Panc1 (cell line): Measurements from ENCODE around the gene POLR1H. TPM values are rescaled to one million over a fixed set of nuclear protein-coding genes. Genes with fewer than 3 reads are reported as not detected.

Source experiments
- ATAC-seq: fragments of 200-7000 bp; cut with Tn5 transposase; 2 replicates; pipeline ENCODE4 v1.9.1; 2020; ENCODE audit warnings: mild to moderate bottlenecking, moderate library complexity
- BruUV-seq: library from RNA; stranded (reverse); fragments of 400-500 nt; replicated peaks from 2 replicates; lab custom pipeline; 2021; lab: Mats Ljungman, UMichigan
- CTCF ChIA-PET: fragments of 300-600 bp; sonication (Branson Sonifier 250); formaldehyde crosslinking; loops from one replicate; lab custom pipeline; 2022; ENCODE audit warnings: antibody characterized with exemption; lab: Charles Lee
- POLR2A ChIA-PET: fragments of 300-600 bp; sonication (Branson Sonifier 250); formaldehyde crosslinking; loops from one replicate; lab custom pipeline; 2022; ENCODE audit warnings: antibody characterized with exemption; lab: Charles Lee
- DNase-seq: peaks from one replicate; pipeline ENCODE4 v3.0.0-alpha.2; 2010; ENCODE audit warnings: low read depth, low spot score
- H3K27ac ChIP-seq: 2 replicates; pipeline ENCODE4 v1.5.1; 2011; ENCODE audit warnings: mild to moderate bottlenecking, low read length, inconsistent platforms
- H3K27me3 ChIP-seq: fragments of 200-500 bp; sonication (Bioruptor generic); 2 replicates; pipeline ENCODE4 v1.6.0; 2014; ENCODE audit warnings: low read length, inconsistent platforms; ENCODE audit not compliant: control insufficient read depth, insufficient read depth
- H3K36me3 ChIP-seq: fragments of 200-500 bp; sonication (Bioruptor generic); 2 replicates; pipeline ENCODE4 v1.5.1; 2014; ENCODE audit warnings: inconsistent platforms, mild to moderate bottlenecking, low read length, moderate library complexity; ENCODE audit not compliant: control insufficient read depth, insufficient read depth
- H3K4me1 ChIP-seq: 2 replicates; pipeline ENCODE4 v1.5.1; 2011; ENCODE audit warnings: inconsistent platforms, mild to moderate bottlenecking, low read length, moderate library complexity; ENCODE audit not compliant: control insufficient read depth, insufficient read depth
- H3K4me3 ChIP-seq, 2 experiments: 2 replicates each; pipeline ENCODE4 v1.5.1; 2011 to 2012; ENCODE audit warnings: low read depth in 2 of 2, low read length in 2 of 2, mild to moderate bottlenecking in 2 of 2, inconsistent platforms in 1 of 2, moderate library complexity in 1 of 2
- H3K9me3 ChIP-seq: fragments of 200-500 bp; sonication (Bioruptor generic); 2 replicates; pipeline ENCODE4 v1.5.1; 2014; ENCODE audit warnings: low read depth, mild to moderate bottlenecking, inconsistent platforms, low read length, moderate library complexity; ENCODE audit not compliant: control insufficient read depth, insufficient read depth
- CTCF ChIP-seq: fragments of 450-650 bp; IDR thresholded peaks from 2 replicates; pipeline ENCODE4 v1.5.1; 2017; ENCODE audit warnings: mild to moderate bottlenecking
- POLR2AphosphoS5 ChIP-seq: IDR thresholded peaks from 2 replicates; pipeline ENCODE4 v1.6.1; 2012; ENCODE audit warnings: mild to moderate bottlenecking, low read depth, low read length, moderate library complexity
- REST ChIP-seq, 2 experiments: IDR thresholded peaks; 2 replicates each; pipeline ENCODE4 v1.6.1; 2011 to 2012; ENCODE audit warnings: low read depth in 2 of 2, control low read depth in 1 of 2, low read length in 1 of 2, mild to moderate bottlenecking in 1 of 2, moderate library complexity in 1 of 2; ENCODE audit not compliant: insufficient read depth in 1 of 2
- SIN3A ChIP-seq: IDR thresholded peaks from 2 replicates; pipeline ENCODE4 v1.6.1; 2012; ENCODE audit warnings: low read depth, mild to moderate bottlenecking, low read length, moderate library complexity, borderline replicate concordance; ENCODE audit not compliant: insufficient read depth
- TCF7L2 ChIP-seq: IDR thresholded peaks from 2 replicates; pipeline ENCODE4 v1.6.1; 2011; ENCODE audit warnings: mild to moderate bottlenecking, low read depth, low read length, inconsistent platforms
- in situ Hi-C: cut with HindIII; loops from 2 replicates; pipeline ENCODE4 v1.10.0; 2016; ENCODE audit warnings: low sequenced_read_pairs, low pct_unique_long_range_greater_than_20kb
- intact Hi-C: fragments of 100-400 bp; cut with micrococcal nuclease; formaldehyde crosslinking; loops from one replicate; pipeline ENCODE4 v1.10.0; 2022; ENCODE audit not compliant: unreplicated experiment
- total RNA-seq: library from RNA; stranded (reverse); gene quantifications from one replicate; pipeline ENCODE4 v1.2.1, GENCODE V29; 2021; ENCODE audit not compliant: unreplicated experiment

Gene POLR1H
- total RNA-seq, 1 experiment from 2014 or later = 24.9 TPM

GRCh38 chr6:30043744-30044143 is 17.3 kb upstream of the POLR1H start:
- Histone ChIP-seq H3K4me3 (no peak overlapping the region), H3K9me3 (no peaks in the 10 kb centered on the region), H3K27ac (no peak overlapping the region), H3K36me3 (no peaks in the 10 kb centered on the region), H3K27me3 (no peaks in the 10 kb centered on the region), H3K4me1 (no peaks in the 10 kb centered on the region)
- ChIA-PET CTCF (no interaction called here), POLR2A (no interaction called here)
- ATAC-seq (no peak), DNase-seq (no peak)
- intact Hi-C loops = no loop called here
- TF ChIP-seq TCF7L2 (no peak), SIN3A (no peak)
- BruUV-seq = no TSS peak
- in situ Hi-C loops = no loop called here

- Histone ChIP-seq H3K27me3 (no peaks in the 10 kb centered on the region), H3K36me3 (no peaks in the 10 kb centered on the region), H3K9me3 (no peaks in the 10 kb centered on the region), H3K4me3 (no peak overlapping the region), H3K4me1 (no peaks in the 10 kb centered on the region), H3K27ac (no peak overlapping the region)
- intact Hi-C loops (no loop called here), in situ Hi-C loops (no loop called here)
- no peak for TF ChIP-seq REST (IDR thresholded peaks at IDR 0.05; ENCODE audit: insufficient read depth in 1 of 2, low read depth in 2 of 2, low read length in 1 of 2)
- no peak for TF ChIP-seq CTCF
- no peak for TF ChIP-seq POLR2AphosphoS5
- TF ChIP-seq SIN3A = no peak
- TF ChIP-seq TCF7L2 = no peak
- no peak for DNase-seq
- no TSS peak for BruUV-seq
- no peak for ATAC-seq
- ChIA-PET CTCF (no interaction called here), POLR2A (no interaction called here)
Measured at GRCh38 chr6:30044630-30045029, 16.4 kb upstream of the POLR1H start.

GRCh38 chr6:30047220-30047619 is 13.8 kb upstream of the POLR1H start:
- Histone ChIP-seq H3K9me3 (no peaks in the 10 kb centered on the region), H3K27me3 (no peaks in the 10 kb centered on the region), H3K27ac (no peak overlapping the region), H3K36me3 (no peaks in the 10 kb centered on the region), H3K4me3 (no peak overlapping the region), H3K4me1 (no peaks in the 10 kb centered on the region)
- in situ Hi-C loops = no loop called here
- CTCF ChIA-PET = interaction anchor here (0.6 kb wide), 1 partner anchor 285 kb away, joined by 3 read pairs; no protein-coding TSS in a partner anchor
- TF ChIP-seq REST (IDR thresholded peaks at IDR 0.05; ENCODE audit: insufficient read depth in 1 of 2, low read depth in 2 of 2, low read length in 1 of 2) (no peak), SIN3A (no peak), POLR2AphosphoS5 (no peak), CTCF (no peak), TCF7L2 (no peak)
- POLR2A ChIA-PET = no interaction called here
- intact Hi-C loops = no loop called here
- BruUV-seq = no TSS peak
- ATAC-seq (no peak), DNase-seq (no peak)
